MM.1S (cell line): ENCODE results near the gene RIPOR2.

ENCODE experiments used
- EZH2 ChIP-seq: fragments of 300-600 bp; sonication (generic); optimal IDR thresholded peaks from 2 replicates; pipeline ENCODE3; 2017; ENCODE audit warnings: low read depth, mild to moderate bottlenecking, antibody characterized with exemption, low read length, mixed read lengths
- EZH2phosphoT487 ChIP-seq: fragments of 300-600 bp; sonication (generic); IDR thresholded peaks from 2 replicates; pipeline ENCODE4 v1.6.1; 2018; ENCODE audit warnings: antibody characterized with exemption, low read length
- TF ChIP-seq, protein P1 (sequence below): fragments of 300-600 bp; sonication (generic); IDR thresholded peaks from 2 replicates; pipeline ENCODE4 v1.5.1; 2016; ENCODE audit warnings: antibody characterized with exemption, low read length, mixed read lengths

DNA sequence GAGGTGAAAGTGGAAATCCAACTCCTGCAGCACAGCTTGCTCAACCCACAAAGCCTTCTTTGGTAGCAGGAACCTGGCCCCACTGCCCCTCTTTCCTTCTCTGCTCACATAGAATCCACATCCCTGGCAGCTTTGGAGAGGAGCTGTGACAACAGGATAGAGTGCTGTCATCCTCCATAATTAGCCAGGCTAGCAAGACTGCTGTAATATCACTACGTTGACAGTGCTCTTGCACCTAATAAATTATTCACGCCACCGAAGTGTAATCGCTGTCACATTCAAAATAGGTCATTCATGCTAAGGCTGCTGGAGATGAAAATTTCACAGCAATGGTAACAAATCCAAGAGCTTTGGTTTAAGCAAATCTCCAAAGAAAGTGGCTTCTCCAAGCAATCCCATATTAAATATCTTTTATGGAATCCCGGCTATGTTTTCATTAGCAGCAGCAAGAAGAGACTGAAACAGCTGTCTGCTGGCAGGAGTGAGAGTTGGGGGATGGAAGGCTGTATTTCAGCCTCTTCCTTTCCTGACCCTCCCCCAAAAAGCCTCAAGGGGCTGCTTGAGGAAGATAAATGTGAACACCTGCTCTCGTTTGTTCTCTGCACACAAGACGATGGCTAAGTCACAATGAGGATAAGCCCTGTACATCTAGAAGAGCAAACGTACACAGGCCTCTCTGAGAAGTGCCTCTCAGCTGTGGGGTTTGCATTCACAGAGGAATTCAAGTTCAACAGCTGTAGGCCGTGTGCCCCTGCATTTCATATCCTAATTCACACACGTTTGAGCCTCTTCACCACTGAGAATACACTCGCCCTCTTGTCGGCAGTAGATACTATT is 16.5 kb downstream of the RIPOR2 start:
- TF ChIP-seq, protein P1, sequence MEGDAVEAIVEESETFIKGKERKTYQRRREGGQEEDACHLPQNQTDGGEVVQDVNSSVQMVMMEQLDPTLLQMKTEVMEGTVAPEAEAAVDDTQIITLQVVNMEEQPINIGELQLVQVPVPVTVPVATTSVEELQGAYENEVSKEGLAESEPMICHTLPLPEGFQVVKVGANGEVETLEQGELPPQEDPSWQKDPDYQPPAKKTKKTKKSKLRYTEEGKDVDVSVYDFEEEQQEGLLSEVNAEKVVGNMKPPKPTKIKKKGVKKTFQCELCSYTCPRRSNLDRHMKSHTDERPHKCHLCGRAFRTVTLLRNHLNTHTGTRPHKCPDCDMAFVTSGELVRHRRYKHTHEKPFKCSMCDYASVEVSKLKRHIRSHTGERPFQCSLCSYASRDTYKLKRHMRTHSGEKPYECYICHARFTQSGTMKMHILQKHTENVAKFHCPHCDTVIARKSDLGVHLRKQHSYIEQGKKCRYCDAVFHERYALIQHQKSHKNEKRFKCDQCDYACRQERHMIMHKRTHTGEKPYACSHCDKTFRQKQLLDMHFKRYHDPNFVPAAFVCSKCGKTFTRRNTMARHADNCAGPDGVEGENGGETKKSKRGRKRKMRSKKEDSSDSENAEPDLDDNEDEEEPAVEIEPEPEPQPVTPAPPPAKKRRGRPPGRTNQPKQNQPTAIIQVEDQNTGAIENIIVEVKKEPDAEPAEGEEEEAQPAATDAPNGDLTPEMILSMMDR = no peak
- TF ChIP-seq EZH2 (no peak), EZH2phosphoT487 (no peak)
